Fibroblast of the aortic adventitia (primary cell): ENCODE measurements around the gene ADAM12. TPM values are rescaled to one million over a fixed set of nuclear protein-coding genes. Genes with fewer than 3 reads are reported as not detected.
"Not testable (repeated sequence)": the region's sequence is repeated elsewhere in the genome, so short reads cannot be mapped to it uniquely, and the experiment has no call there.

ENCODE experiments used
- DNase-seq: peaks from one replicate; pipeline ENCODE4 v3.0.0-alpha.2; 2010; ENCODE audit warnings: low read depth
- H3K4me3 ChIP-seq: 2 replicates; pipeline ENCODE4 v1.5.1; 2011; ENCODE audit warnings: low read depth, mild to moderate bottlenecking, control low read depth, low read length, moderate library complexity
- total RNA-seq: library from RNA; depleted of rRNA; stranded (reverse); fragments of >200 nt; gene quantifications from 2 replicates; pipeline ENCODE4 v1.2.3, GENCODE V29; 2012; ENCODE audit warnings: low replicate concordance
- TF ChIP-seq, protein P1 (sequence below): IDR thresholded peaks from 2 replicates; pipeline ENCODE4 v1.5.1; 2011; ENCODE audit warnings: mild to moderate bottlenecking, low read length, control low read depth, inconsistent platforms; ENCODE audit not compliant: insufficient read depth

ADAM12 gene
- total RNA-seq, 1 donor, result 82.7 TPM

DNA sequence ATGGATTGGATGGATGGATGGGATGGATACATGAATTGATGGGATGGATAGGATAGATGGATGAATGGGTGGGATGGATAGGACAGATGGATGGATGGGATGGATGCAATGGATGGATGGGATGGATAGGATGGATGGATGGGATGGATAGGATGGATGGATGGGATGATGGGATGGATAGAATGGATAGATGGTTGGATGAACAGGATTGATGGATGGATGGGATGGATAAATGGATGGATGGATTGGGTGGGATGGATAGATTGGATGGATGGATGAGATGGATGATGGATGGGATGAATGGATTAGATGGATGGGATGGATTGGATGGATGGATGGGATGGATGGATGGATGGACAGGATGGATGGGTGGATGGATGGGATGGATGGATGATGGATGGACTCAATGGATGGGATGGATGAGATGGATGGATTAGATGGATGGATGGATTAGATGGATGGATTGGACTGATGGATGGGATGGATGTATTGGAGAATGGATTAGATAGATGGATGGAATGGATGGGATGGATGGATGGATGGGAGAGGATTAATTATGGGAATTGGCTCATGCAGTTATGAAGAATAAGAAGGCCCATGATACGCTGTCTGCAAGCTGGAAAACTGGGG lies 136.4 kb downstream of the ADAM12 start:
- TF ChIP-seq, protein P1, sequence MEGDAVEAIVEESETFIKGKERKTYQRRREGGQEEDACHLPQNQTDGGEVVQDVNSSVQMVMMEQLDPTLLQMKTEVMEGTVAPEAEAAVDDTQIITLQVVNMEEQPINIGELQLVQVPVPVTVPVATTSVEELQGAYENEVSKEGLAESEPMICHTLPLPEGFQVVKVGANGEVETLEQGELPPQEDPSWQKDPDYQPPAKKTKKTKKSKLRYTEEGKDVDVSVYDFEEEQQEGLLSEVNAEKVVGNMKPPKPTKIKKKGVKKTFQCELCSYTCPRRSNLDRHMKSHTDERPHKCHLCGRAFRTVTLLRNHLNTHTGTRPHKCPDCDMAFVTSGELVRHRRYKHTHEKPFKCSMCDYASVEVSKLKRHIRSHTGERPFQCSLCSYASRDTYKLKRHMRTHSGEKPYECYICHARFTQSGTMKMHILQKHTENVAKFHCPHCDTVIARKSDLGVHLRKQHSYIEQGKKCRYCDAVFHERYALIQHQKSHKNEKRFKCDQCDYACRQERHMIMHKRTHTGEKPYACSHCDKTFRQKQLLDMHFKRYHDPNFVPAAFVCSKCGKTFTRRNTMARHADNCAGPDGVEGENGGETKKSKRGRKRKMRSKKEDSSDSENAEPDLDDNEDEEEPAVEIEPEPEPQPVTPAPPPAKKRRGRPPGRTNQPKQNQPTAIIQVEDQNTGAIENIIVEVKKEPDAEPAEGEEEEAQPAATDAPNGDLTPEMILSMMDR, result no peak

DNA sequence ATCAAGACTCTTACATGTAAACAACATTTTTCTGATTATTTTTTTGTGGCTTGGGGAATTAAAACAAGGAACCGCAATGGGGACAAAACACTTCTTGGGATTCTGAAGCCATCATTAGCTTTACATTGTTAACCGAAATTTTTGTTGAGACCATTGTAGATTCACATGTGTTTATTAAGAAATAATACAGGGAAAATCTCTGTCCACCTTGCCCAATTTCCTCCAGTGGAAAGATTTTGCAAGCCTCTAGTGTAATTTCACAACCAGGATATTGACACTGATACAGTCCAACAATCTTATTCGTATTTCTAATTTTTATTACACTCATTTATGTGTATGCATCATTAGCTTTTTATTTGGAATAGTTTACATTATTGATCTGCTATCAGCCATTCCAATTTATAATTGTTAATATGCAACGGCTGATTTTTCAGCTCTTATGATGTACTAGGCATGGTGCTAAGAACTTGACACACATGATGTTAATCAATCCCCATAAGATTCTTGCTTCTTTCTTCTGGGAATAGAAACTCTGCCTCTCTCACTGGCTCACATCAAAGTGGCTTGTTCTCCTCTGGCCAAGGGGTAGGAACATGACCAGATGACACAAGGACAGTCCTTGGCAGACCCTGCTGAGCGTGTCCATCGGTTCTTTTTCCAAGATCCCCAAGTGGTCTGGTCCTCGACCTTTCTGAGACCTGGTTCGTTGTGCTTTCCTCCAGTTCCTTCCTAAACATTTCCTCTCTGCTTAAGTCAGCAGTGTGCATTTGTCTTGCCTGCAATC lies 137.6 kb downstream of the ADAM12 start:
- H3K4me3 ChIP-seq, result no peak overlapping the region
- TF ChIP-seq, protein P1, result no peak
- DNase-seq, result peak; percentile 55

More for the DNA sequence above, 136.4 kb downstream of the ADAM12 start:
- H3K4me3 ChIP-seq, result no peak overlapping the region
- DNase-seq, result no peak

DNA sequence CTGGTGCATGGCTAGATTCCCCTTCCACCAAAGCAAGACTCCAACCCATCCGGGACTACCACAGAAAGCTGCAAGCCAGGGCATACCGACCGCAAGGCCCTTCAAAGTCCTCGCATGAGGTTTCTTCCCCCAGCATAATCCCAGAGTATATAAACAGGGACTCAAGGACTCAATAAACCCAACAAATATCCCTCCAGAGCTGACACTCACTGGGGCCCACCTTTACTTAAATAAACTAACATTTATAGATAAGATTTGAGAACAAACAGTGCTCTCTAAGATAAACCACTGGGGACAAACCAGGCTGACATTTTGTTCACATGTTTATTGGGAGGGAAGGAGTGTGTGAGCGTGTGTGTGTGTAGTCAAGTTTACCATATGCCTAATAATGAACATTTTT lies 138.2 kb downstream of the ADAM12 start:
- TF ChIP-seq, protein P1, result no peak
- no peak for DNase-seq
- H3K4me3 ChIP-seq, result no peak overlapping the region

DNA sequence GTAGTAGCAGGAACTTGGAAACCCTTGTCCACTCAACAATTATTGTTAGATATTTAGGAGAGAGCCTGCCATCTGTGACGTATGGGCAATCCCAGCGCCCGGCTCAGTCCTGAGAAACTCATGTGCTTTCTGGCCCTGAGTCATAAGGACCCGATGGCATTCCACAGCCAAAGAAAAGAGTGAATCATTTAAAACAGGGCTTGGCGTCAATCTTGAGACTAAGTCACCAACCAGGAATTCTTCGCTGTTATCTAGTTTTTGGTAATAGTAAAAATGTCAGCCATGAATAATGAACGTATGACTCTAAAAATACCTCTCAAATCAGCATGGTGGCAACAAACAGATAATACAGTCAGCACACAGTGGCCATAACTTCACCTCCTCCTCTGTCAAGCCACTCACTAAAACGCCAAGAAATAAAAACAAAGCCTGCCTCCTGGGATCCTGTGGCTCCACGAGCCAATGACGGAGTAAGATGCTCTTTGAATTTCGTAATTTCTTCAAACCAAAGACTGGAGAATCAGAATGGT lies 140.8 kb downstream of the ADAM12 start:
- peak; percentile 100 for DNase-seq
- no peak overlapping the region for H3K4me3 ChIP-seq
- TF ChIP-seq, protein P1, result no peak

DNA sequence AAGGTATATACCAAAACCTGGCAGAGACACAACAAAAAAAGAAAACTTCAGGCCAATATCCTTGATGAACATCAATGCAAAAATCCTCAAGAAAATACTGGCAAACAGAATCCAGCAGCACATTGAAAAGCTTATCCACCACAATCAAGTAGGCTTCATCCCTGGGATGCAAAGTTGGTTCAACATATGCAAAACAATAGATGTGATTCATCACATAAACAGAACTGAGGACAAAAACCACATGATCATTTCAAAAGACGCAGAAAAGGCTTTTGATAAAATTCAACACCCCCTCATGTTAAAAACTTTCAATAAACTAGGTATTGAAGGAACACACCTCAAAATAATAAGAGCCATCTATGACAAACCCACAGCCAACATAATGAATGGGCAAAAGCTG lies 141.9 kb downstream of the ADAM12 start:
- DNase-seq, result peak; percentile 71

DNA sequence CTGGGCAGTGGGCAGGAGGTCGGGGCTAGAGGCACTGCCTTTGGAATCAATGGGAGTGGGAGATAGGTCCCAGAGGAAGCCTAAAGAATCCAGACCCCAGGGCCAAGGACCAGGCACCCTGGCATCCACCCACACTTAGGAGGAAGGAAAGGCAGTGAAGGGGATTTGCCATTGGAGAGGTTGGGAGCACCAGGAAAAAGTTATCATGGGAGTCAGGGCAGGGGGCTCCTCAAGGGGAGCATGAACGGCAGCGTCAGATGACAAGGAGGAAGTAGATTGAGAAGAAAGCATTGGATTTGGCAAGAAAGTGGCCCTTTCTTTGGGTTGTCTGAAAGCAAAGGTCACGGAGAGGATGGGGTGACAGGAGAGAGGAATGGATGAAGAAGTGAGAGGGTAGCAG lies 142.8 kb downstream of the ADAM12 start:
- DNase-seq, result no peak
- H3K4me3 ChIP-seq, result no peak overlapping the region
- TF ChIP-seq, protein P1, result no peak

More for the DNA sequence above, 141.9 kb downstream of the ADAM12 start:
- not testable (repeated sequence) for H3K4me3 ChIP-seq

DNA sequence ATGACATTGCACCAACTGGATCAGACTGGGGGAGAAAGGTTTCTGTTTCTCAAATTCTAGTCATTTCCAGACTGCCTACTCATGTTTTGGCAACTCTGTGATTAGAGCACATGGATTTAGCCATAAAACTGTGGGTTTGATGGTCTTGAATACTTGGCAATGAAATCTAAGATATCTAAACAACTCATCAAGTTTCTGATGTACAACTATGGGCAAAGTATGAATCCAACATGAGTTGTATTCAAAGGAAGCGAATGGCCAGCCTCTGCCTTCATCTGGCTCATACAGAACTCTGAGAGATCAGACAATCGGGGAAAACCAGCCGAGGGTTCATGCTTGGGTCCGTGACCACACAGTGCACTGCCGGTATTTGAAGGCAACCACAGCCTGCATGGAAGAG lies 144.3 kb downstream of the ADAM12 start:
- H3K4me3 ChIP-seq, result peak overlapping the region; percentile 23
- peak; percentile 98 for DNase-seq
- TF ChIP-seq, protein P1, result no peak
